Activated naive CD8-positive, alpha-beta T cell treated with anti-CD3 and anti-CD28 coated beads, Interleukin-2, amount 50 U/mL, for 24 hours (primary cell): ENCODE results near the gene MIA2.

Experiments
- ATAC-seq: fragments of 150-1000 bp; cut with Tn5 transposase; one replicate; pipeline ENCODE4 v1.10.0; 2021
- DNase-seq: peaks from one replicate; pipeline ENCODE4 v3.0.0; 2021
- H3K27ac Mint-ChIP-seq: one replicate; pipeline ENCODE4 v1.8.0; 2021; ENCODE audit warnings: mild to moderate bottlenecking, mixed read lengths
- H3K27me3 Mint-ChIP-seq: one replicate; pipeline ENCODE4 v1.8.0; 2021; ENCODE audit warnings: mixed read lengths
- H3K36me3 Mint-ChIP-seq: one replicate; pipeline ENCODE4 v1.8.0; 2021; ENCODE audit warnings: low read depth, mixed read lengths
- H3K4me1 Mint-ChIP-seq: one replicate; pipeline ENCODE4 v1.8.0; 2021; ENCODE audit warnings: mixed read lengths
- H3K4me3 Mint-ChIP-seq: one replicate; pipeline ENCODE4 v1.8.0; 2021; ENCODE audit warnings: mild to moderate bottlenecking, moderate library complexity, mixed read lengths
- H3K9me3 Mint-ChIP-seq: one replicate; pipeline ENCODE4 v1.8.0; 2021; ENCODE audit warnings: mixed read lengths

Gene MIA2

DNA sequence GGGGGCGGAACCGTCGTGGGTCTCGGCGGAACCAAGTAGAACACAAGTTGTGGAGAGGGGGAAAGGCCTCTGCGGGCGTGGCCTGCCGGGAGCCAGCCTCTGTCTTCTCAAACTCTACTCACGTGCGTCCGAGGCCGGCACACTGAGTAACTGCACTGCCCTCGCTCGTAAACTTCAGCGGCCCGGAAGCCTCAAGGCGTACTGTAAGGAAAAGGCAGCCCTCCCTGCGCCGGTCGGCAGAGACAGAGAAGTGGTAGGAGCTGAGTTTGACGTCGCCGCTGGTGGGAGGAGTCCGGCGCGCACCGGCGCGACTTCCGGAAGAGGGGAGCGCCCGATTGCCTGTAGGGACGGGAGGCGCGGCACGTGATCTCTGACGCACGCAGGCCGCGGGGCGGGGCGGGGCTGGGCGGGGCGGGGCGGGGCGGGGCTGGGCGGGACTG, 198.5 kb downstream of the MIA2 start, which contains the start of gene FBXO33:
FBXO33 (minus strand) TSS at position 255 of the 440 bp plus-strand sequence. CDS start 271 bp downstream, outside the sequence.
- Mint-ChIP-seq H3K36me3 (no peaks in the 10 kb centered on the region), H3K4me3 (peak within 1 kb of the TSS; percentile 91), H3K9me3 (no peaks in the 10 kb centered on the region), H3K4me1 (peaks cover 45% of the 10 kb centered on the region), H3K27ac (peak within 1 kb of the TSS; percentile 100), H3K27me3 (no peaks in the 10 kb centered on the region)
- ATAC-seq: peak; percentile 87
- peak; percentile 96 for DNase-seq

DNA sequence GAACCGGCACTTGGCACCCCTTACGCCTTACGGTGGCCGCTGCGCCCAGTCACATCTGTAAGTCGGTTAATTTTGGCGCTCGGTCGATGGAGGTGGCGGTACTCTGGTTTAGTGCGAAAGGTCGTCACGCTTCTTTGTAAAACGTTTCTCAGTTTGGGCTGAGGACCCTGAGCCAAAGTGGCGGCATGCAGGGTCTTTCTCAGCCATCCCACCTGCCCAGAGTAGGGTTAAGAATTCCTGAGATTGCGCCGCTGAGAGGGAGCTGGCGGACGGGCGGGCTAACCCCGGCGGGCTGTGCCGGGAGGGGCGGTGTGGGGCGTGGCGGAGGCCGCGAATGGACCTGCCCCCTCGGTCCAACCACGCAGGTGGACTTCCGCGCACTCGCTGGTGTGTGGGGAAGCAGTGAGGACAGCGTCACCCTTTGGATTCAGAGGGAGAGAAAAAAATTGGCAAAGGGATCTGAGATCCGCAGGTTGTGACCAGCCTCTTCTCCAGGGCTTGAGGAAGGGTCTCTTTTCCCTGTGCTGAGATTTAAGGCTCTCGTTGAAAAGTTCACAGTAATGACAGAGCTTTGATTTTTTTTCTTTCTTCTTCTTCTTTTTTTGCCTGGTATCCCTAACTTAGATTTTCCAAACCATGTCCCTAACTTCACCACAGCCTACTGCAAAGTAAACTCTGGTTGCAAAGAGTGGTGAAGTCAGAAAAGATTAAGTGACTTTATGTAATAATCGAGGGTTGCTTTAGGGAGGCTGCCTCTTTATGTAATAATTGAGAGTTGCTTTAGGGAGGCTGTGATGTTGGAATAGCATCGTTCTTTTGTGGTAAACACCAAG, 199.1 kb downstream of the MIA2 start:
- H3K27me3 Mint-ChIP-seq: no peaks in the 10 kb centered on the region

DNA sequence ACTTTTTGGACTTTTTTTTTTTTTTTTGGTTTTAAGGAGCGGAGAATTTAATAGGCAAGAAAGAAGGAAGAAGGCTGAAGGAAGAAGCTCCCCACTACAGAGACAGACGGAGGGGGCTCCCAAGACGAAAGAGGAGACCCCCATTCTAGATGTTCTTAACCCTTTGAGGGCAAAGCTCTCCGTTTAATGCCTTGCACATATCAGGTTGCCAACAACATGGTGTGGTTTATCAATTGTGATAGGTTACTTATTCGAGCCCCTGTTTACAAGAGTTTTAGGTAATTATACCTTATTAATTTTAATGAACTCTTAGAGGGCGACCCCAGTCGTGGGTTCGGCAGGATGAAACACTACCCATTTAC, 199.7 kb downstream of the MIA2 start:
- Mint-ChIP-seq H3K36me3 (no peaks in the 10 kb centered on the region), H3K9me3 (no peaks in the 10 kb centered on the region), H3K27me3 (no peaks in the 10 kb centered on the region), H3K4me3 (peak overlapping the region; percentile 91), H3K27ac (peak overlapping the region; percentile 100), H3K4me1 (peaks cover 38% of the 10 kb centered on the region)
- DNase-seq: no peak
- ATAC-seq: no peak

More for the DNA sequence above, 199.1 kb downstream of the MIA2 start:
- Mint-ChIP-seq H3K4me1 (peaks cover 44% of the 10 kb centered on the region), H3K4me3 (peak overlapping the region; percentile 91), H3K27ac (peak overlapping the region; percentile 100), H3K9me3 (no peaks in the 10 kb centered on the region), H3K36me3 (no peaks in the 10 kb centered on the region)
- peak; percentile 65 for ATAC-seq
- DNase-seq: peak; percentile 81

GRCh38 chr14:39434401-39434800, 200.7 kb downstream of the MIA2 start:
- Mint-ChIP-seq H3K27ac (no peak overlapping the region), H3K4me1 (peaks cover 29% of the 10 kb centered on the region), H3K36me3 (no peaks in the 10 kb centered on the region), H3K9me3 (no peaks in the 10 kb centered on the region), H3K4me3 (no peak overlapping the region), H3K27me3 (no peaks in the 10 kb centered on the region)
- ATAC-seq: no peak
- no peak for DNase-seq

- ATAC-seq: no peak
- no peak for DNase-seq
- Mint-ChIP-seq H3K36me3 (no peaks in the 10 kb centered on the region), H3K4me1 (peaks cover 21% of the 10 kb centered on the region), H3K9me3 (no peaks in the 10 kb centered on the region), H3K27me3 (no peaks in the 10 kb centered on the region), H3K27ac (no peak overlapping the region), H3K4me3 (no peak overlapping the region)
Measured at GRCh38 chr14:39435241-39435640, 201.5 kb downstream of the MIA2 start.
